ENCODE data around the gene RTF2. TPM values are rescaled to one million over a fixed set of nuclear protein-coding genes. Genes with fewer than 3 reads are reported as not detected.

RTF2 gene
- total RNA-seq, 1 experiment from 2014 or later, result 99.1 TPM

- Histone ChIP-seq H3K4me3 (ENCODE audit: low read depth, low read length, poor library complexity, severe bottlenecking) (no peak overlapping the region), H3K27me3 (replicated peaks; ENCODE audit: insufficient read depth, low read depth, low read length, poor library complexity) (no peaks in the 10 kb centered on the region), H3K4me1 (ENCODE audit: insufficient read depth, low read length, poor library complexity, severe bottlenecking) (no peaks in the 10 kb centered on the region), H3K9me3 (ENCODE audit: low read depth, low read length, poor library complexity, severe bottlenecking) (no peaks in the 10 kb centered on the region), H3K27ac (ENCODE audit: low read depth, low read length, poor library complexity, severe bottlenecking) (no peak overlapping the region), H3K36me3 (ENCODE audit: insufficient read depth, low read length, poor library complexity, severe bottlenecking) (no peaks in the 10 kb centered on the region)
- ChIA-PET POLR2A (ENCODE audit: low non-redundant PET) (no interaction called here), CTCF (no interaction called here)
- no peak for DNase-seq (ENCODE audit: low spot score)
- BruUV-seq (replicated peaks), result no TSS peak
- TF ChIP-seq EZH2 (IDR thresholded peaks at IDR 0.05; ENCODE audit: borderline replicate concordance, low read depth, low read length, poor library complexity, severe bottlenecking) (no peak), CTCF (conservative IDR thresholded peaks at IDR 0.05; ENCODE audit: low read depth, low read length) (no peak)
- intact Hi-C loops (cut with micrococcal nuclease; ENCODE audit: unreplicated experiment), result no loop called here
Measured at GRCh38 chr20:56458206-56458821, 10.1 kb upstream of the RTF2 start.

GRCh38 chr20:56460459-56460858 lies 8.0 kb upstream of the RTF2 start:
- no TSS peak for BruUV-seq (replicated peaks)
- H3K9me3 ChIP-seq (ENCODE audit: low read depth, low read length, poor library complexity, severe bottlenecking), result no peaks in the 10 kb centered on the region
- DNase-seq (ENCODE audit: low spot score), result no peak
- ChIA-PET POLR2A (ENCODE audit: low non-redundant PET) (no interaction called here), CTCF (no interaction called here)
- H3K27ac ChIP-seq (ENCODE audit: low read depth, low read length, poor library complexity, severe bottlenecking), result no peak overlapping the region
- no peak overlapping the region for H3K4me3 ChIP-seq (ENCODE audit: low read depth, low read length, poor library complexity, severe bottlenecking)
- no peaks in the 10 kb centered on the region for H3K4me1 ChIP-seq (ENCODE audit: insufficient read depth, low read length, poor library complexity, severe bottlenecking)
- no peaks in the 10 kb centered on the region for H3K27me3 ChIP-seq (replicated peaks; ENCODE audit: insufficient read depth, low read depth, low read length, poor library complexity)
- H3K36me3 ChIP-seq (ENCODE audit: insufficient read depth, low read length, poor library complexity, severe bottlenecking), result no peaks in the 10 kb centered on the region
- intact Hi-C loops (cut with micrococcal nuclease; ENCODE audit: unreplicated experiment), result no loop called here
- no peak for TF ChIP-seq CTCF (conservative IDR thresholded peaks at IDR 0.05; ENCODE audit: low read depth, low read length)
- TF ChIP-seq EZH2 (IDR thresholded peaks at IDR 0.05; ENCODE audit: borderline replicate concordance, low read depth, low read length, poor library complexity, severe bottlenecking), result no peak

- BruUV-seq (replicated peaks), result no TSS peak
- ChIA-PET CTCF (no interaction called here), POLR2A (ENCODE audit: low non-redundant PET) (no interaction called here)
- Histone ChIP-seq H3K4me1 (ENCODE audit: insufficient read depth, low read length, poor library complexity, severe bottlenecking) (no peaks in the 10 kb centered on the region), H3K36me3 (ENCODE audit: insufficient read depth, low read length, poor library complexity, severe bottlenecking) (no peaks in the 10 kb centered on the region), H3K27me3 (replicated peaks; ENCODE audit: insufficient read depth, low read depth, low read length, poor library complexity) (no peaks in the 10 kb centered on the region), H3K4me3 (ENCODE audit: low read depth, low read length, poor library complexity, severe bottlenecking) (no peak overlapping the region), H3K9me3 (ENCODE audit: low read depth, low read length, poor library complexity, severe bottlenecking) (no peaks in the 10 kb centered on the region), H3K27ac (ENCODE audit: low read depth, low read length, poor library complexity, severe bottlenecking) (no peak overlapping the region)
- no peak for DNase-seq (ENCODE audit: low spot score)
- TF ChIP-seq CTCF (conservative IDR thresholded peaks at IDR 0.05; ENCODE audit: low read depth, low read length) (no peak), EZH2 (IDR thresholded peaks at IDR 0.05; ENCODE audit: borderline replicate concordance, low read depth, low read length, poor library complexity, severe bottlenecking) (no peak)
- intact Hi-C loops (cut with micrococcal nuclease; ENCODE audit: unreplicated experiment), result no loop called here
Measured at GRCh38 chr20:56461576-56461975, 6.9 kb upstream of the RTF2 start.
